GM12872 (cell line): Measurements from ENCODE around the gene DDIT3.

Experiments
- CTCF ChIP-seq: IDR thresholded peaks from 3 replicates; pipeline ENCODE4 v1.5.1; 2011; ENCODE audit warnings: low read depth, mild to moderate bottlenecking, low read length, moderate library complexity; ENCODE audit not compliant: insufficient read depth

The DDIT3 gene

GRCh38 chr12:57528176-57528575, 7.9 kb upstream of the DDIT3 start:
- no peak for TF ChIP-seq CTCF

- TF ChIP-seq CTCF, result no peak
Observed at GRCh38 chr12:57527184-57527583, 6.9 kb upstream of the DDIT3 start.

- TF ChIP-seq CTCF, result no peak
Observed at GRCh38 chr12:57526477-57527126, 6.3 kb upstream of the DDIT3 start.

GRCh38 chr12:57525615-57526383, 5.5 kb upstream of the DDIT3 start:
- no peak for TF ChIP-seq CTCF

GRCh38 chr12:57524814-57525614, 4.7 kb upstream of the DDIT3 start:
- no peak for TF ChIP-seq CTCF

GRCh38 chr12:57523706-57524614, 3.6 kb upstream of the DDIT3 start:
- TF ChIP-seq CTCF, result no peak
